Stimulated activated CD8-positive, alpha-beta memory T cell treated with anti-CD3 and anti-CD28 coated beads, Interleukin-2, amount 100 ng/mL, for 48 hours (primary cell): ENCODE measurements around the gene PTPRCAP.
"Not testable (repeated sequence)": the region's sequence is repeated elsewhere in the genome, so short reads cannot be mapped to it uniquely, and the experiment has no call there.

ENCODE experiments used
- DNase-seq, 2 donors: peaks; one replicate each; pipeline ENCODE4 v3.0.0-alpha.2; 2020; ENCODE audit warnings: low read depth in 2 of 2

Gene PTPRCAP, protein sequence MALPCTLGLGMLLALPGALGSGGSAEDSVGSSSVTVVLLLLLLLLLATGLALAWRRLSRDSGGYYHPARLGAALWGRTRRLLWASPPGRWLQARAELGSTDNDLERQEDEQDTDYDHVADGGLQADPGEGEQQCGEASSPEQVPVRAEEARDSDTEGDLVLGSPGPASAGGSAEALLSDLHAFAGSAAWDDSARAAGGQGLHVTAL

DNA sequence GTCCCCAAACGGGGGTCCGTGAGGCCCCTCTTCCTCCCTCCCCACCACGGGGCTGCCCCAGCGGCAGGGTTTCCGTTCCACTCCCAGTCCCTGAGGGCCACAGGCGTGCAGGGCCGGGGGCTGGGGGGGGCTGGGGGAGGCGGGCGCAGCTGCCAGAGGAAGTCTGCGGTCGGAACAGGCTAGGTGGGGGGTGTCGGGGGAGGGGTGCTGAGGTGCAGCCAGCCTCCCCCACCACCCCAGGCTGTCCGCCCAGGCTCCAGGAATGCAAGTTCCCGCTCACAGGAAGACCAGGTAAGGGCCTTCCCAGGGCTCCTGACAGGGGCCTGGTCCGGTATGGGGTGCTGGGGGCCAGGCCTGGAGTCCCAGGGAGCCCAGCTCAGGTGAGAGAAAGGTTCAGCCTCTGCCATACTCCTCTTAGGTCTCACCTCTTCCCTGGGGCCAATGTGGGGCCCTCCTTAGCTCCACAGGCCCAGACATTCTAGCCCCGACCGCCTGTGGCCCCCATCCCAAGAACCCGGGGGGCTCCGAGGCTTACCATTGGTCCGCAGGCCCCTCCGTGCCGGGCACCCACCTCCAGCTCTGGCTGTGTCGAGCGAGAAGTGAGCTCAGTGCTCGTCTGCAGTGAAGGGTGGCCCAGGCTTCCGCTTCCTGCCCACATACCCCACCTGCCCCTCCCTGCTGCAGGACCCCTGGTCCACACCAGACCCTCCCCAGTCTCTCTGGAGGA lies at the start of gene PTPRCAP:
Gene PTPRCAP (minus strand): TSS at position 601 of the 727 bp plus-strand sequence. CDS start 63 bp downstream, at position 538.
- peak in 1 of 2 donors; percentile 63 for DNase-seq

DNA sequence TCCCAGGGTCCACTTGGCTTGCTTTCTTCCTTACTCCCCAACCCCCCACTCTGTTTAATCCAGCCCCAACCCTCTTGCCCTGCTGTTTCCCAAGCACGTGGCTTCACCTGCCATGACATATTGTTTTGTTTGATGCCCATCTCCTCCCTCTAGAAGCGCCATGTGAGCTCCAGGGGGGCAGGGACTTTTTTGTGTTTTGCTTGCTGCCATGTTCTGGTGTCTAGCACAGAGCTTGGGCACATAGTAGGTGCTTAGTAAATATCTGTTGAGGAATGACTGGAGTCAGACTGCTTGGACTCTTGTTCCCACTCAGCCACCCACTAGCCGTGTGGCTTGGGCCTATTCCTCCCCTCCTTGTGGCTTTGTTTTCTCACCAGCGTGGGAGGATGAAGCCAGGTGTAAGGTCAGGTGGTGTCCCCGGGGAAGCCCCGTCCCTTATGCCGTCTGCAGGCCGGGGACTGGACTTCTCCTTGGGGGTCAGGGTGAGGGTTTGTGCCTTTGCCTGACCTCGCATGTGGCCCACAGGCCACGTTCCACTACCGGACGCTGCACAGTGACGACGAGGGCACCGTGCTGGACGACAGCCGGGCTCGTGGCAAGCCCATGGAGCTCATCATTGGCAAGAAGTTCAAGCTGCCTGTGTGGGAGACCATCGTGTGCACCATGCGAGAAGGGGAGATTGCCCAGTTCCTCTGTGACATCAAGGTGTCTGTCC lies 49.2 kb upstream of the PTPRCAP start:
- DNase-seq: peak in 1 of 2 donors; percentile 43

DNA sequence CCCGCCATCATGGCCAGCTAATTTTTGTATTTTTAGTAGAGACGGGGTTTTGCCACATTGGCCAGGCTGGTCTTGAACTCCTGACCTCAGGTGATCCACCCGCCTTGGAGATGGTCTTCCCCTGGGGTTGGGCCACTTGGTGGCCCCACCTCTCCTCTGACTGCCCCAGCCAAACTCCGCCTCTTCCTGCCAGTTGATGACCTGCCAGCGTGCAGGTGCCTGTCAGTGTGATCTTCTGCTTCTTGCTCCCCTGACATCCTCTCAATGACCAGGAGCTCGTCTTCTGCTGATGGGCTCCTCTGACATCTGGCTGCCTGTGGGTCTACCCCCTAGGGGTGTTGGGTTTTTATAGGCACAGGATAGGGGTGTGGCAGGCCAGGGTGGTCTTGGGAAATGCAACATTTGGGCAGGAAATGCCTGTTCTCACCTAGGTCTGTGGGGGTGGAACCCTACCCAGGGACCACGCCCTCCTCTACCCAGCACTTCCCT lies 48.4 kb upstream of the PTPRCAP start:
- peak in 1 of 2 donors; percentile 48 for DNase-seq

DNA sequence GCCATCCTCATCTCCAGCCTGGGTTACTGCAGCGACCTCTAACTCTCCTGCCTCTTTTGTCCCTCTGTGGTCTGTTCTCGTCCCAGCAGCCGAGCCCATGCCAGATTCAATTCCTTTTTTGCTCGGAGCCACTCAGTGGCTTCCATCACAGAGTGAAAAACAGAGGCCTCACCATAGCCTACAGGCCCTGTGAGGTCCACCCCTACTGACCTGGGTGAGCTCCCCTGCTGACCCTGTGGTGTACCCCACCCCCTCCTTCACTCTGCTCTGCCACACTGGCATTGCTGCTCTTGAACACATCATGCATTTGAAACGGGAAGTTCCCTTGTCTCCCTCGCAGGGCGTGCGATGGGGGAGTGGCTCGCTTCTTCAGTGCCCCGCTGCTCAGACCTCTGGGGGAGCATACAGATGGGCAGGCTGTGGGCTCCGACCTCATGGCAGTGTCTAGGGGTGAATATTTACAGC lies 47.4 kb upstream of the PTPRCAP start:
- DNase-seq: peak; percentile 72

DNA sequence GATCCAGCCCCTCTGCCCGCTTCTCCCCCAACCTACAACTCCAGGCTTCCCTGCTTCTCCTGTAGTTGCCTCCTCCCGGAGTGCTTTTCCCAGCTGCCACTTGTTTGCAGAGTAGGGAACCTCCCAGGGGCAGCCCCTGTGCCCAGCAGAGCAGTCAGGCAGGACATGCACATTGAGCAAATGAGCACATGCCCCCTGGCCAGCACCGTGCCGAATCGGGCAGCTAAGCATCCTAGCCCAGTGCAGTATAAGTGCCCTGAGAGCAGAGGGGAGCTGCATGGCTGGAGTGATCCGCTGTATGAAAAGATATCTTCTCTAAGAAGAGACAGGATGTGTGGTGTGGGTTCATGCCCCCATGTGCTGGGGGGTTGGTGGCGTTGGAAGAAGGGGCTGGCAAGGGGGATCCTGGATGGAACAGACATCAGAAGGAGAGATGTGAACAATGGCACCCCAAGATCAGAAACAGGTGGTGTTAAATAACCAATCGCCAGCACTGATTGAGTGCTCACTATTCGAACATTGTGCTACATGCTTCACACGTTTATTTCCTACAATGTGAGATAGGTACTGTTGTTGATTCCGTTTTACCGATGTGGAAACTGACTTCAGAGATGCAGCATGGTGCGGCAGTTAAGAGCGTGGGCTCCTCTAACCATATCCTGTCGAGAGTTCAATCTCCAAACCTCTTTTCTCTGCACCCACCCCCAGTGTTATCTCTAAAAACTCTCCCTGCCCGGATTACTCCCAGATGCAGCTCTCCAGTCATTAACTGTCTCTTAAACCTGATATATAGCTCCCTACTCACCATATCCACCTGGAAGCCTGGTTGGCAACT lies 46.6 kb upstream of the PTPRCAP start:
- no peak for DNase-seq

DNA sequence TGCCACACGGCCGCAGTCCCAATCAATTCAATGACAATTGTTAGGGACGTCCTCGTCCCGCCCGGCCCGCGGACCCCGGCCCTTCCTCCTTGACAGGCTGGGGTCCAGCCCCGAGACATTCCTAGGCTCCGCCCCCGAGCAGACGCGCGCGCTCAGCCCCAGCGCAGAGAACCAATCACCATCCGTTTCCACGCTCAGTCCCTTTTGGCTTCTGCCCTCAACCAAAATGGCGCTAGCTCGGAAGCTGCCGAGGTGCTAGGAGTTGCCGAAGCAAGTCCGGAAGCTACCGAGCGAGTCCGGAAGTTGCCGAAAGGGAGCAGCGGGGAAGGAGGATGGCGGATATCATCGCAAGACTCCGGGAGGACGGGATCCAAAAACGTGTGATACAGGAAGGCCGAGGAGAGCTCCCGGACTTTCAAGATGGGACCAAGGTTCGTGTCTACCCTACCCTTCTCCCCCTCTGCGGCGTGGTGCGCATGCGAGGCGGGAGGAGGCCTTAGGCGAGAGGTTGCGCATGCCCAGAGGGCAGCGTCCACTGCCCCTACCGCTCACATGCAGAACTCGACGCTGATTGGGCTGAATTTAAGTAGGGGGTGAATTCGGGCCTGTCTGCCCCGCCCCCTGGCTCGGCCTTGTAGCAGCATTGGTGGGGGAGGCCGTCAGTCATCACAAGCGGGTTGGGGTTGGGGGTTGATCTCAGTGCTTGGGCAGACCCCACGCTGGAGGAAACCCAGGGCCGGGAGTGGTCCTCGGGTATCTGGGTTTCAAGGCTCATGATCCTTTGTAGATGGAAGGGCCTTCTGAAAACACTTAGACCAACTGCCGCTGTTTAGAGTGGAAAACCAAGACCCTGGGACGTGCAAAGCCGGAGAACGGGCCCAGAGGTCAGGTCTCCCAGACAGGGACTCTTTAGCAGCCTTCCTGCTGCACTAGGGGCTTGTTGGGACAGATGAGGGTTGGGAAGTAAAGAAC lies 45.6 kb upstream of the PTPRCAP start, which contains the start of gene AIP:
Gene AIP (plus strand): TSS at position 200 of the 972 bp plus-strand sequence. CDS start 133 bp downstream, at position 333.
- peak; percentile 87 to 95 for DNase-seq

DNA sequence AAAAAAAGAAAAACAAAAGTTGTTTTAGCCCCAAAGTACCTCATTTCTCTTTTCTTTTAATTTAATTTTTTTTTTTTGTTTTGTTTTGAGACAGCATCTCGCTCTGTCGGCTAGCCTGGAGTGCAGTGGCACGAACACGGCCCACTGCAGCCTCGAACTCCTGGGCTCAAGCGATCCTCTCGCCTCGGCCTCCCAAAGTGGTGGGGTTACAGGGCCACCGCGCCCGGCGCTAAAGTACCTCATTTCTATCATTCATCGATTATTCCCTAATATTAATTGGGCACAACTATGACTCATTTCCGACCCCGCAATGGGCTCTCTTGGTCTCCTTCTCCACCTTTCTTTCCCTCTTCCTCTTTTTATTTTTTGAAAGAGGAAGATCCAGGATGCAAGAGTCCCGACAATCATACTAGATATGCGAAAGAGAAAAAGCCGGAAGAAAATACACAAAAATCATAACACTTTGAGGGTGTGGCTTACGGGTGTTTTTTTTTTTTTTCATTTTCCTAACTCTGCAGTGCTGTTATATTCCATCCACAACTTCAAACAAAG lies 44.9 kb upstream of the PTPRCAP start:
- DNase-seq: no peak

DNA sequence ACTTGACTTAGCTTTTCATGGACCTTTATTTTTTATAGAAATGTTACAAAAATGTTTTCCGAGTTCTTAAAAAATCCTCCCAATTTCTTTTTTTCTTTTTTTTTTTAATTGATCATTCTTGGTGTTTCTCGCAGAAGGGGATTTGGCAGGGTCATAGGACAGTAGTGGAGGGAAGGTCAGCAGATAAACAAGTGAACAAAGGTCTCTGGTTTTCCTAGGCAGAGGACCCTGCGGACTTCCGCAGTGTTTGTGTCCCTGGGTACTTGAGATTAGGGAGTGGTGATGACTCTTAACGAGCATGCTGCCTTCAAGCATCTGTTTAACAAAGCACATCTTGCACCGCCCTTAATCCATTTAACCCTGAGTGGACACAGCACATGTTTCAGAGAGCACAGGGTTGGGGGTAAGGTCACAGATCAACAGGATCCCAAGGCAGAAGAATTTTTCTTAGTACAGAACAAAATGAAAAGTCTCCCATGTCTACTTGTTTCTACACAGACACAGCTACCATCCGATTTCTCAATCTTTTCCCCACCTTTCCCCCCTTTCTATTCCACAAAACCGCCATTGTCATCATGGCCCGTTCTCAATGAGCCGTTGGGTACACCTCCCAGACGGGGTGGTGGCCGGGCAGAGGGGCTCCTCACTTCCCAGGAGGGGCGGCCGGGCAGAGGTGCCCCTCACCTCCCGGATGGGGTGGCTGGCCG lies 40.0 kb upstream of the PTPRCAP start:
- not testable (repeated sequence) for DNase-seq

DNA sequence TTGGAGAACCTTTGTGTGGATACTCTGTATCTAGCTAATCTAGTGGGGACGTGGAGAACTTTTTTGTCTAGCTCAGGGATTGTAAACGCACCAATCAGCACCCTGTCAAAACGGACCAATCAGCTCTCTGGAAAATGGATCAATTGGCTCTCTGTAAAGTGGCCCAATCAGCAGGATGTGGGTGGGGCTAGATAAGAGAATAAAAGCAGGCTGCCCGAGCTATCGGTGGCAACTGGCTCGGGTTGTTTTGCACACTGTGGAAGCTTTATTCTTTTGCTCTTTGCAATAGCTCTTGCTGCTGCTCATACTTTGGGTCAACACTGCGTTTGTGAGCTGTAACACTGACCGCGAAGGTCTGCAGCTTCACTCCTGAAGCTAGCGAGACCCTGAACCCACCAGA lies 39.2 kb upstream of the PTPRCAP start:
- not testable (repeated sequence) for DNase-seq

DNA sequence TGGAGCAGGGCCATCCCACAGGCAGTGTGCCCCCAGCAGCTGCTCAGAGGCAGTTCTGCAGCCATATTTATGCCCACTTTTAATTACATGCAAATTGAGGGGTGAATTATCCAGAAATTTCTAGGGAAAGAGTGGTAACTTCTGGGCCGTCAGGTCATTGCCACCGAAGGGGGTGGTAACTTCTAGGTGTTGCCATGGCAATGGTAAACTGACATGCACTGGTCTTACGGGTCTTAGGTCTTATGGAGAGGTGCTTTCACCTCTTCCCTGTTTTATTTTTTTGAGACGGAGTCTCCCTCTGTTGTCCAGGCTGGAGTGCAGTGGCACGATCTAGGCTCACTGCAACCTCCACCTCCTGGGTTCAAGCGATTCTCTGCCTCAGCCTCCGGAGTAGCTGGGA lies 35.4 kb upstream of the PTPRCAP start:
- DNase-seq: no peak

DNA sequence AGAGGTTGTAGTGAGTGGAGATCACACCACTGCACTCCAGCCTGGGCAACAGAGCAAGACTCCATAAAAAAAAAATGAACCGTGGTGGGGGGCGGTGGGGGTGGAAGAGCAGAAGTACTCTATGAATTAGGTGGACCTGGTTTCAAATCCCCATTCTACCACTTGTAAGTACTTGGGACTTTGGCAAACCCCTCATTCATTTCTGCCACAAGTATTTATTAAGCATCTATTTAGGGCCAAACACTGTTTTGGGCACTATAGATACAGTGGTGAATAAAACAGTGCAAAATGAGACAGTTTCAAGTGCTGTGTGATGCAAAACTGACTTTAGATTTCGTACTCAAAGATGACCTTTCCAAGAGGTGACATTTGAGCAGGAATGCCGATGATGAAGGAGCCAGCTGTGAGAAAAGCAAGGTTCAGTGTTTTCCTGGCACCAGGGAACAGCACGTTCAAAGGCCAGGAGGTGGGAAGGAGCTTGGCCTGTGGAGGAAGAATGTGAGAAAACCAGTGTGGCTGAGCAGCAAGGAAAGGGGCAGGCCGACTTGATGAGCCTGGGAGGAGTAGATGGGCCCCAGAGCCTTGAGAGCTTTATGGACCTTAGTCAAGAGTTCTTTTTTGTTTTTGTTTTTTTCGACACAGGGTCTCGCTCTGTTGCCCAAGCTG lies 33.0 kb upstream of the PTPRCAP start:
- no peak for DNase-seq

DNA sequence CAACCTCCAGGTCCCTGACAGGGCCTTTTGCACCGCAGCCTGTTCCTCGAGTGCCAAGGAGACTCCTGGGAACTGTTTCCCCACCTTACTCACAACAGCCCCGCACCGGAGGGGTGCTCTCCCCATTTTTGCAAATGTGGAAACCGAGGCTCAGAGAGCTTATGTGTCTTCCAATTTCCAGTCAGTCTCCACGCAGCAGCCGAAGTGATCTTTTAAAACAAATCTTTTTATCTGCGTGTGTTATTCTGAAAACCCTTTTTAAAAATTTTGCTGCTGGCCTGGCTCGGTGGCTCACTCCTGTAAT lies 32.0 kb upstream of the PTPRCAP start:
- no peak for DNase-seq

DNA sequence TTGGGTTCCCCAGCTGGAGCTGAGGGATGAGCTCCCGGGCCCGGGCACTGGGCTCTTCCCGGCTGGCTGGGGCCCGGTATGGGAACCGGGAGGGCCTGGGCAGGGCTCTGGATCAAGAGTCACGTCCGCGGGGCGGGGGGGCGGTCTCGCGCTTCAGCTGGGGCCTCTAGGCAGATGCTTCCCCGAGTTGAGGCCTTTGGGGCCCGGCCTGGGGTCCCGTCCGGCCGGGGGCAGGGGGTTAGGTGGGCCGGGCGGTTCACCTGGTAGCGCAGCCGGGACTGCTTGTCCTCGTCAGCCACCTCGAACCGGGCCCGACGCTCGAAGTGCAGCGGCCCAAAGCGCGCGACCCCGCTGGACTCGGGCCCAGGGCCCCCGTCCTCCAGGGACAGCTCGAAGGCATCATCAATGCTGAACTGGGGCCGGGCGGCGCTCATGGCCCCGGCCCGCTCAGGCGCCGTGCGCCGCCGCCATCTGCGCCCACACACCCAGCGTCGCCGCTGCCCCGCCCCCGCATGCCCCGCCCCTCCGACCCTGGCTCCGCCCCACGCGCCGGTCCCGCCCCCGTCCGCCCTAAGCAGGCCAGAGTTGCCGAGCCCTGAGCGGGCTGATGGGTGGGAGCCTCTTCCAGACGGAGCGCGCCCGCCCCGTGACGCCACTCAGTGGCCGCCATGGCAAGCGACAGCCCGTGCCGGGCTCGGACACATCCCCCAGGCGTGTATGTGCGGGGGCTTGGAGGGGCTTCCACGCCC lies 31.5 kb upstream of the PTPRCAP start, which contains the start of gene TMEM134:
Gene TMEM134 (minus strand): TSS at position 493 of the 749 bp plus-strand sequence. CDS start 59 bp downstream, at position 434.
- peak; percentile 89 to 90 for DNase-seq

DNA sequence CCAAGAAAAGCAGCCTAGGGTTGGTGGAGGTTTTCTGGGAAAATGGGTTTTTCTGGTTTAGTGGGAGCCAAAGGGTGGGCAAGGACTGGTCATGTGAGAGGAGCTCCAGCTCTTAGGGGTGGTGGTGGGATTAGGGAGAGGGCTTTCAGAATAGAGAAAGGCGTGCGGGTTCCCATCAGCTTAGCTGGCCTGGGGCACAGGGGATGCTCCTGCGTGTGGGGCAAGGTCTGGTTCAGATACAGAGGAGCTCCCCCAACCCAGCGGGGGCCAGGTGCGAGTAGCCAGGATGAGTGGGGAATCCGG lies 30.9 kb upstream of the PTPRCAP start:
- no peak for DNase-seq

DNA sequence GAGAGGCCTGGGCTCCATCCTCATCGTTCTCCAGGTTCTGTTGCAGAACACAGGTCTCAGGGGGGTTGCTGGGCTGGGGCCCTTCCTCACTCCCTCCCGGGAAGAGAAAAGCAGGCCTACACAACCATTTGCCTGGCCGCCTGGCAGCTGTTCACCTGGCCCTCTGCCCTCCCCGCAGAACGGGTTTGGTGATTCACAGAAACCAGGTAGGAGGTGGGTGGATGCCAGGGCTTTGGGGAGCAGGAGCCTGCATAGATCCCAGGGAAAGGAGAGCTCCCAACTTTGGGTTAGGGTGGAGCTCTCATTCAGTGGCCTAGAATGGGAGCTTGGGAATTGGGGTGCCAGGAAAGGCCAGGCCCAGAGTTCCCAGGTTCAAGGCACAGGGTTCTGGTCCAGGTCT lies 30.6 kb upstream of the PTPRCAP start:
- no peak for DNase-seq

DNA sequence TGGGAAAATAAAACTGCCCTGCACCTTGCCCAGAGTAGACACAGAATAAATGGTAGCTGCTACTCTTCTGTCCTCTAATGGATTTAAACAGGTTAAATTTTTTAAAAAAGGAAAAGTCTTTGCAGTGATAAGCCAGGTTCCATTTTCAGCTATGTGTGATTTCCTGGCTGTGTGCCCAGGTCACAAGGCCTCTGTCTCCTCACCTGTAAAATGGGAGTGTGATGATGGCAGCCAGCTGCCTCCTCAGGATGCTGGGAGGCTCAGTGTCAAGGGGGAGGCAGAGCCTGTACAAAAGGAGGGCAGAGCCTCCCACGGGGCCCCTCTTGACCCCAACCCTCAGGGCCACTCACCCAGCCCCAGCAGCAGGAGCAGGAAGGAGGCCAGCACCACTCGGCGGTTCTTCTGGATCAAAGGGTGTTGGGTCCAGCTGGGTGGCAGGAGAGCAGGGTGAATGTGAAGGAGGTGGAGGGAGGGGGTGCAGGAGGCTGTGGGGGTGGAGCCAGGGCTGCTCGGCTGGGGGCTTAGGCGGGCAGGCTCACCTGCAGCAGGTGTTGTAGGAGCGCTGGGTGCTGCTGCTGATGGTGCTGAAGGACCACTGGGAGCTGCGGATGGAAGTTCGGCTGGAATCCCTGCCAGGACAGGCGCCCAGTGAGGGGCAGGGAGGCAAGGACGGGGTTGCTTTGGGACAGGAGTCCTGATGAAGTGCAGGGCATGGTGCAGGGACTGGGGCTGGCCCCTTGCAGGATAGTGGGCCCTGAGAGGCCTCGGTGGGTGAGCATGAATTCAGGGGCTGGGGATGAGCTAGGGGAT lies 29.7 kb upstream of the PTPRCAP start:
- DNase-seq: no peak

DNA sequence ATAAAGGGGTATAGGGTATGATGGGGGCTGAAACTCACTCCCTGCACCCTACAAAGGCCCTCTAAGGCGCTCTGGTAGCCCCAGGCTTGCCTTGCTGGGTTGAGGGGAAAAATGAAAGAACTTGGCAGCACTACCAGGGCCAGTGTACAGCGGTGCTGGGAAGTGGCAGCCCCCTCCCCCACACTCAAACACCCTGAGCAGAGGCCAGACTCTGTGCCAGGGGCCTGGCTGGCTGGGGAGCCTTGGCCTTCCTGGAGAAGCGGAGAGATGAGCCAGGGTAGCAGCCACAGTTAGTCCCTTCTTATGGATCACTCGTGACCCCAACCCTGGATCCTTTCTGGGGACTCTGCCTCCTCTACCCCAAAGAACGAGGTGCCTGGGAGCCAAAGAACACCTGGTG lies 28.9 kb upstream of the PTPRCAP start:
- DNase-seq: no peak
